ENCODE results near the gene SGF29. TPM values are rescaled to one million over a fixed set of nuclear protein-coding genes. Genes with fewer than 3 reads are reported as not detected.

Gene SGF29
- total and polyA plus RNA-seq, 9 donors = 28.5 to 59.8 (median 42.5) TPM

GRCh38 chr16:28554634-28555423 lies 1.1 kb downstream of the SGF29 start:
- H3K36me3 ChIP-seq = no peaks in the 10 kb centered on the region
- peak overlapping the region; percentile 62 for H3K4me3 ChIP-seq
- no peaks in the 10 kb centered on the region for H3K27me3 ChIP-seq
- TF ChIP-seq EP300 (IDR thresholded peaks at IDR 0.05) (no peak), CTCF (IDR thresholded peaks at IDR 0.05) (no peak), POLR2A (IDR thresholded peaks at IDR 0.05) (no peak)
- DNase-seq = peak in 1 of 5 donors; percentile 40
- H3K9me3 ChIP-seq = no peaks in the 10 kb centered on the region
- WGBS, 3 donors = 75 to 80% (median 78%) methylated on average over 15 of the region's 15 CpGs
- intact Hi-C loops (cut with DNase I) = no loop called here
- no peaks in the 10 kb centered on the region for H3K4me1 ChIP-seq (ENCODE audit: insufficient read depth)
- peak overlapping the region in 1 of 2 donors; percentile 95 for H3K27ac ChIP-seq

- H3K27ac ChIP-seq = no peak overlapping the region
- intact Hi-C loops (cut with DNase I) = no loop called here
These were observed 1.8 kb downstream of the SGF29 start for GRCh38 chr16:28555561-28555960.

GRCh38 chr16:28556914-28557320 lies 3.2 kb downstream of the SGF29 start:
- Histone ChIP-seq H3K27ac (no peak overlapping the region), H3K9me3 (no peaks in the 10 kb centered on the region), H3K4me1 (ENCODE audit: insufficient read depth) (no peaks in the 10 kb centered on the region), H3K36me3 (no peaks in the 10 kb centered on the region), H3K27me3 (no peaks in the 10 kb centered on the region), H3K4me3 (no peak overlapping the region)
- intact Hi-C loops (cut with DNase I) = no loop called here
- 82 to 91% (median 84%) methylated on average over 2 of the region's 2 CpGs for WGBS, 3 donors
- TF ChIP-seq POLR2A (IDR thresholded peaks at IDR 0.05) = no peak
- TF ChIP-seq CTCF (IDR thresholded peaks at IDR 0.05) = no peak
- TF ChIP-seq EP300 (IDR thresholded peaks at IDR 0.05) = no peak
- DNase-seq = no peak

More at GRCh38 chr16:28555561-28555960, 1.8 kb downstream of the SGF29 start:
- Histone ChIP-seq H3K27me3 (no peaks in the 10 kb centered on the region), H3K9me3 (no peaks in the 10 kb centered on the region), H3K36me3 (no peaks in the 10 kb centered on the region), H3K4me1 (ENCODE audit: insufficient read depth) (no peaks in the 10 kb centered on the region), H3K4me3 (no peak overlapping the region)
- WGBS, 3 donors = 90 to 98% (median 91%) methylated on average over 2 of the region's 2 CpGs
- DNase-seq = no peak
- TF ChIP-seq EP300 (IDR thresholded peaks at IDR 0.05) = no peak
- no peak for TF ChIP-seq CTCF (IDR thresholded peaks at IDR 0.05)
- TF ChIP-seq POLR2A (IDR thresholded peaks at IDR 0.05) = no peak

- Histone ChIP-seq H3K36me3 (no peaks in the 10 kb centered on the region), H3K27ac (no peak overlapping the region), H3K4me3 (no peak overlapping the region), H3K4me1 (ENCODE audit: insufficient read depth) (no peaks in the 10 kb centered on the region), H3K27me3 (no peaks in the 10 kb centered on the region), H3K9me3 (no peaks in the 10 kb centered on the region)
- no peak for DNase-seq
- TF ChIP-seq EP300 (IDR thresholded peaks at IDR 0.05) (no peak), CTCF (IDR thresholded peaks at IDR 0.05) (no peak), POLR2A (IDR thresholded peaks at IDR 0.05) (no peak)
- intact Hi-C loops (cut with DNase I) = no loop called here
- 71 to 78% (median 76%) methylated on average over 3 of the region's 3 CpGs for WGBS, 3 donors
These were observed 4.7 kb downstream of the SGF29 start for GRCh38 chr16:28558456-28558855.

All from ovary (tissue), 9 donors.